WTC11 (cell line): ENCODE measurements around the gene RSU1. TPM values are rescaled to one million over a fixed set of nuclear protein-coding genes. Genes with fewer than 3 reads are reported as not detected.

Source experiments
- ATAC-seq: fragments of 200-7000 bp; cut with Tn5 transposase; 2 replicates; pipeline ENCODE4 v1.10.0; 2021; ENCODE audit warnings: mild to moderate bottlenecking, moderate library complexity
- CTCF ChIA-PET: fragments of 300-600 bp; sonication (Branson Sonifier 250); formaldehyde crosslinking; loops from one replicate; lab custom pipeline; 2021; ENCODE audit warnings: antibody characterized with exemption; lab: Charles Lee
- POLR2A ChIA-PET: fragments of 350-600 bp; sonication (Branson Sonifier 250); formaldehyde crosslinking; loops from one replicate; lab custom pipeline; 2021; ENCODE audit warnings: antibody characterized with exemption; lab: Charles Lee
- DNase-seq: peaks from one replicate; pipeline ENCODE4 v3.0.0; 2021; ENCODE audit warnings: low spot score
- H3K27ac Mint-ChIP-seq: 2 replicates; pipeline ENCODE4 v1.8.0; 2021; ENCODE audit warnings: mixed read lengths
- H3K27me3 Mint-ChIP-seq: 2 replicates; pipeline ENCODE4 v1.8.0; 2021; ENCODE audit warnings: low read depth, mild to moderate bottlenecking, moderate library complexity, mixed read lengths
- H3K36me3 Mint-ChIP-seq: 2 replicates; pipeline ENCODE4 v1.8.0; 2021; ENCODE audit warnings: mixed read lengths
- H3K4me1 Mint-ChIP-seq: 2 replicates; pipeline ENCODE4 v1.8.0; 2022; ENCODE audit warnings: mixed read lengths
- H3K4me3 Mint-ChIP-seq: 2 replicates; pipeline ENCODE4 v1.8.0; 2021; ENCODE audit warnings: mild to moderate bottlenecking, moderate library complexity, mixed read lengths
- H3K9me3 Mint-ChIP-seq: 2 replicates; pipeline ENCODE4 v1.8.0; 2021; ENCODE audit warnings: mixed read lengths
- ATF1 ChIP-seq: sonication (generic); formaldehyde crosslinking; IDR thresholded peaks from 2 replicates; pipeline ENCODE4 v1.8.1; 2023; ENCODE audit warnings: mild to moderate bottlenecking, moderate library complexity, missing genetic modification reagents
- CREM ChIP-seq: sonication (generic); formaldehyde crosslinking; IDR thresholded peaks from 2 replicates; pipeline ENCODE4 v1.8.1; 2022; ENCODE audit warnings: mild to moderate bottlenecking, missing genetic modification reagents, moderate library complexity
- E2F4 ChIP-seq: sonication (generic); formaldehyde crosslinking; IDR thresholded peaks from 2 replicates; pipeline ENCODE4 v1.8.1; 2022; ENCODE audit warnings: low read depth, mild to moderate bottlenecking, moderate library complexity, missing genetic modification reagents, borderline replicate concordance
- E2F5 ChIP-seq: sonication (generic); formaldehyde crosslinking; IDR thresholded peaks from 2 replicates; pipeline ENCODE4 v1.8.1; 2022; ENCODE audit warnings: mild to moderate bottlenecking, moderate library complexity, missing genetic modification reagents
- EMX1 ChIP-seq: fragments of 250-450 bp; sonication (Bioruptor Pico); IDR thresholded peaks from 2 replicates; pipeline ENCODE4 v1.8.0; 2021; ENCODE audit warnings: mild to moderate bottlenecking
- ERG ChIP-seq: fragments of 250-450 bp; sonication (Bioruptor Pico); IDR thresholded peaks from 2 replicates; pipeline ENCODE4 v1.8.0; 2021; ENCODE audit warnings: mild to moderate bottlenecking
- FOXP4 ChIP-seq: sonication (generic); formaldehyde crosslinking; IDR thresholded peaks from 2 replicates; pipeline ENCODE4 v1.8.0; 2022; ENCODE audit warnings: mild to moderate bottlenecking, missing genetic modification reagents
- NR2C2 ChIP-seq: sonication (generic); formaldehyde crosslinking; IDR thresholded peaks from 2 replicates; pipeline ENCODE4 v1.8.0; 2022; ENCODE audit warnings: mild to moderate bottlenecking, missing genetic modification reagents
- NR3C1 ChIP-seq: sonication (generic); formaldehyde crosslinking; conservative IDR thresholded peaks from 2 replicates; pipeline ENCODE4 v1.8.1; 2023; ENCODE audit warnings: low read depth, mild to moderate bottlenecking, missing genetic modification reagents
- PRDM15 ChIP-seq: sonication (generic); formaldehyde crosslinking; IDR thresholded peaks from 2 replicates; pipeline ENCODE4 v1.8.0; 2022; ENCODE audit warnings: missing genetic modification reagents
- PREB ChIP-seq: sonication (generic); formaldehyde crosslinking; IDR thresholded peaks from 2 replicates; pipeline ENCODE4 v1.8.1; 2022; ENCODE audit warnings: mild to moderate bottlenecking, missing genetic modification reagents, moderate library complexity, borderline replicate concordance
- PRRX2 ChIP-seq: fragments of 250-450 bp; sonication (Bioruptor Pico); IDR thresholded peaks from 2 replicates; pipeline ENCODE4 v1.8.0; 2021; ENCODE audit warnings: mild to moderate bottlenecking
- SOX15 ChIP-seq: fragments of 250-450 bp; sonication (Bioruptor Pico); IDR thresholded peaks from 2 replicates; pipeline ENCODE4 v1.9.0; 2021; ENCODE audit warnings: mild to moderate bottlenecking
- ZBTB43 ChIP-seq: sonication (generic); formaldehyde crosslinking; IDR thresholded peaks from 2 replicates; pipeline ENCODE4 v1.8.1; 2023; ENCODE audit warnings: mild to moderate bottlenecking, missing genetic modification reagents
- ZNF219 ChIP-seq: sonication (generic); formaldehyde crosslinking; IDR thresholded peaks from 2 replicates; pipeline ENCODE4 v1.8.0; 2023; ENCODE audit warnings: missing genetic modification reagents, mild to moderate bottlenecking, borderline replicate concordance
- ZNF423 ChIP-seq: fragments of 250-450 bp; sonication (Bioruptor Pico); IDR thresholded peaks from 2 replicates; pipeline ENCODE4 v2.1.2; 2022; ENCODE audit warnings: mild to moderate bottlenecking, moderate library complexity
- total RNA-seq: library from RNA; stranded (reverse); gene quantifications from 3 replicates; pipeline ENCODE4 v1.2.3, GENCODE V29; 2021

Gene RSU1
- total RNA-seq, 1 experiment from 2014 or later, result 46.4 TPM

- POLR2A ChIA-PET, result no interaction called here
- H3K4me3 Mint-ChIP-seq, result no peak overlapping the region
Measured at GRCh38 chr10:16583382-16583781, 233.8 kb downstream of the RSU1 start.

More at GRCh38 chr10:16583382-16583781, 233.8 kb downstream of the RSU1 start:
- ATAC-seq (no peak; the same call in 1 of the 2 replicates), DNase-seq (no peak)
- Mint-ChIP-seq H3K36me3 (no peaks in the 10 kb centered on the region), H3K4me1 (no peaks in the 10 kb centered on the region), H3K27ac (no peak overlapping the region), H3K27me3 (no peaks in the 10 kb centered on the region), H3K9me3 (no peaks in the 10 kb centered on the region)
- CTCF ChIA-PET, result no interaction called here
- TF ChIP-seq ERG (CRISPR knock-in tag) (no peak), FOXP4 (CRISPR knock-in tag) (no peak), ZNF423 (no peak), ZNF219 (CRISPR knock-in tag) (no peak), PREB (CRISPR knock-in tag) (no peak), E2F4 (CRISPR knock-in tag) (no peak), PRDM15 (CRISPR knock-in tag) (no peak), CREM (CRISPR knock-in tag) (no peak), ZBTB43 (no peak), PRRX2 (CRISPR knock-in tag) (no peak), ATF1 (CRISPR knock-in tag) (no peak), SOX15 (CRISPR knock-in tag) (no peak), NR3C1 (no peak), EMX1 (CRISPR knock-in tag) (no peak), E2F5 (CRISPR knock-in tag) (no peak), NR2C2 (no peak)
